OCI-M1 (cell line): Measurements from ENCODE around the gene PEMT.

Experiments used
- DNase-seq: peaks from one replicate; lab custom pipeline; 2025; lab: John Stamatoyannopoulos, UW

The PEMT gene

GRCh38 chr17:17553217-17554195 is 38.0 kb downstream of the PEMT start:
- no peak for DNase-seq

DNA sequence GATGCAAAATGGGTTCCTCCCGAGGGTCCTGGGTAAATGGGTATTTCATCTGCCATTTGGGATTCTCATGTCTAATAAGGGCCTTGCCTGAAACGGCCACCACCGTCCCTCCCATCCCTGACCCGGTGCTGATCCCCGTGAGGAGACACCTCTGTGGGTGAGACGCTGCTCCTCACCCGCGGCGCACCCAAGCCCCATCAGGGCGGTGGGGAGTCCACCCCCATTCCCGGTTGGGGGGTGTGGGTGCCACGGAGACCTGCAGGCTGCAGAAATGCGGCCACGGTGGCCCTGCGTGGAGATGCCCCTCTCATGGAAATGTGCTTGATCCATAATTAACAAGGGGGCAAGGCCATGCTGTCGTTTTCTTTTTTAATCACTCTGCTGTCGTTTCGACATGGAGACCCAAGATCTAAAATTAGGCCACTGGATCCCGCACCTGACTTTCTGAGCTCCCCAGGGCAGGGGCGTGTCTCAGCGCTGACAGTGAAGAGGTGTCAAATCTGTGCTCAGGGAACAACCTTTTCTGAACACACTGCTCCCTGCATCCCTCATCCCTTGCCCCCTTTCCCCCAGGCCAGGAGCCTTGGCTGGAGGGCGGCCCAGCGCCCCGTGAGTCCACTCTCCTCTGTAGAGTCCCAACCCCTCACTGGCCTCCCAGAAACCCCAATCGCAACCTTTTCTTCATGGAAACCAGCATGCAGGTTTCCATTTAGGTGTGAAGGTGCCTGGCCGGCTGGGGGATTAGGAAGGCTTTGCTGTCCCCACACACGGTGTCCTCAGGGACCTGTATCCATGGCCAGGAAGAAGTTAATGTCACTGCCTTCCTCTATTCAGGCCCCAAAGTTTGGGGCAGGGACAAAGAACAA is 38.9 kb downstream of the PEMT start:
- no peak for DNase-seq

DNA sequence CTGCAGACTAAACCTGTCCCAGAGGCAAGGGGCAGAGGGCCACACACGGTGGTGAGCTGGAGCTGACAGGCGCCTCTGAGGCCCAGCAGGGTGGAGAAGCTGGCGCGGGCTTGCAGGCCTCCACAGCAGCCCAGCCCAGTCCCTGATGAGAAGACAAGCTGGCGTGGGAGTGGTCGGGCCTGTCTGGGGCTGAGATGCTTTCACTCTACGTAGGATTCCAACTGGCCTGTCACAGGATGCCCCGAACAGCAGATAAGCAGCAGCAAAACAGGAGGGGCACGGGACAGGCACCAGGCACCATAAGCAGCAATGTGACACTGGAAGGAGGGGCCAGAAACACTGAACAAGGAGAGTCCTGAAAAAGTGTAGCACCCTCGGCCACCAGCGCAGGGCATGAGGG is 40.1 kb downstream of the PEMT start:
- DNase-seq = peak; percentile 70

- DNase-seq = no peak
These were observed 41.7 kb downstream of the PEMT start for GRCh38 chr17:17549732-17550366.

DNA sequence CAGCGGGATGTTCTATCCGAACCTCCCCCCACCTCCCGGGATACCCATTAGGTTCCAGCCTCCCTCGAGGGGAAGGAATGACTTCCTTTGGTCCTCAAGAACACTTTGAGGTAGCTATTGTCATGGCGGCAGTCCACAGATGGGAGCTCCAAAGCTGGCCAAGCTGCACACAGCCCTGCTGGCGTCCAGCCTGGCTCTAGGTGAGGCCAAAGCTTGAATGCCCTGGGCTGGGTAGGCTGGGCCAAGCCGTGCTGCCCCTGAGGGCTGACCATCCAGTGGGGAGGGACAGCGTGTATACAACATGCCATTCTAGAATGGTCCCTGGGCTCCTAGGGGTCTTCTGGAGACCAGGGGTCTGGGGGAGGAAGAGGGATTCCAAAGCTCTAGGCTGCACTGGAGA is 43.5 kb downstream of the PEMT start:
- DNase-seq = no peak

- no peak for DNase-seq
These were observed 44.2 kb downstream of the PEMT start for GRCh38 chr17:17547210-17547764.

DNA sequence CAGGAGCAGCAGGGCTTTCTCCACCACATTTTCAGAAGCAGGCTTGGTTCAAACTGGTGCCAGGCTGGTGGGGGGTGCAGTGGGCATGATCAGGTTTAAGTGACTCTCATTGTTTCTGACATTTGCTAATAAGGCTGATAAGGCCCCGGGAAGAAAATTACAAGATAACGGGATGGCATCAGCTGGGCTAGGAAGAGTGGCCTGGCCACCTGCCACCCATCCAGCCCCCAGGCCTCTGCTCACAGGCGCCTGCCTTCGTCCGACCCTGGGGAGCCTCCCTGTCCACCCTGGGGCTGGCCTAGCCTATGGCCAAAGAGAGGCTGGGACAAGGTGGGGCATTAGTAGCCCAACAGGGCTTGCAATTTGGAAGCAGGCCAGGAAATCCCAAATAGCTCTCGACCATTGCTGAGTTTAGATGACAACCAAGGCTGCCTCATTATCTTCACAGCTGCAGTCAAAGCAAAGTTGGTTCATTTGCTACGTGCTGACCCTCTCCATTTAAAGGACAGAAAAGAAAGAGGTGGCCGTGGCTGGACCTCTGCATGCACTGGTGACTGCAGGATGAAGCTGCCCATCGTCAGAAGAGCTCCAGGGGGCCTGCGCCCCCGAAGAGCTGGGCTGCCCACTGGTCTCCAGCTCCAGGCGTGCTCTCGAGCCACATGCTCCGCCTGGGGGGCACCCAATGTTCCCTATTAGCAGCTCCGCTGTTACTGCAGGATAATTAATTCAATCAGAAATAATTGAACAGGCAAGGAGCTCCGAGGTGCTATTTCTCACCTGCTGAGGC is 44.9 kb downstream of the PEMT start:
- DNase-seq = no peak

DNA sequence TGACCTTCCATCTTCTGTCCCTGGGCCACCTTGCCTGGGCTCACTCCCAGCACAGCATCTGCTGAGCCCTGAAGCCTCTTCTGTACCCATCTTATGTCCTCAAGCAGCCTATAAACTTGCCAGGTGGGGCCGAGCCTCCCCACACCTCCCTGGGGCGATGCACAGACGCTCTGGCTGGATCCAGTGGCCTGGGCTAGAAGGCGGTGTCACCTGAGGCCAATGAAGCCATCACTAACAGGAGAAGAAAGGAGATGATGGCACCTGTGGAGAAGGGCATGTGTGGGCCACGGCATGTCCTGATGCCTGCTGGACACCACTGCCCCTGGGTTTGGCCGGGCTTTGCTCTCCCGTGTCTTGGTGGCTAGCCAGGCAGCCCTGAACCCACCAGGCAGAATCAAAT is 45.5 kb downstream of the PEMT start:
- DNase-seq = no peak

DNA sequence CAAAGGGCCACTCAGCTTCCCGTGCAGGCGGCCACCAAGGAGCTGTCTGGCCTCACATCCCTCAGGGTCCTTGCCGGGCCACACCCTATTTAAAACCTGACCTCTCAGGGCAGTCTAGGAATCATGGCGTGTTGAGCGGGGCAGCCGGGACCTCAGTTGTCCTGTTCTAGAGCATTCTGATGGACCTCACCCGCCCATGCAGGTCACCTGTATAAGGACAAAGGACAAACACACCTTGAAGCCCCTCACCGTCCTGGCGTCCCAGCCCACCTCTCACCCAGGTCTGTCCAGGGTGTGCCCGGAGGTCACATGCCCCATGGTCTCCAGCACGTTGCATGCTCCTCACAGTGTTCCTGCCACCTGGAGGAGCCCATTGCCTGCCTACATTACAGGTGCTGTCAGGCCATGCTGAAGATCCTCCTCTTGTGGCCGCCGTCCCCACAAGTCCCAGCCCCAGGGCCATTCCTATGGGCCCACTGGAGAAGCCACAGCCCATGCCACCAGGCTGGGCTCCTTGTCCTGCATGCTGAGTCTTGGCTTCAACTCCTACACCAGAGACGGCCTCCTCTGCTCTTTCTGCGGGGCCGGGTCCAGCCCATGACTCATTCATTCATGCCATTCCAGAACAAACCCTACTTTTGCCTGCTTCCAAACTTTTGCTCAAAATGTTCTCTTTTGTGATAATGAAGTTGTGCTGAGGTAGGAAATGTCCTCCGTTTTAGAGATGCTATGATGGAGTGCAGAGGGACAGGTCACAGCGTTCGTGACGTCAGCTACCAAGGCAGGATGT is 46.3 kb downstream of the PEMT start:
- DNase-seq = no peak

- DNase-seq = no peak
These were observed 48.4 kb downstream of the PEMT start for GRCh38 chr17:17542906-17543635.

DNA sequence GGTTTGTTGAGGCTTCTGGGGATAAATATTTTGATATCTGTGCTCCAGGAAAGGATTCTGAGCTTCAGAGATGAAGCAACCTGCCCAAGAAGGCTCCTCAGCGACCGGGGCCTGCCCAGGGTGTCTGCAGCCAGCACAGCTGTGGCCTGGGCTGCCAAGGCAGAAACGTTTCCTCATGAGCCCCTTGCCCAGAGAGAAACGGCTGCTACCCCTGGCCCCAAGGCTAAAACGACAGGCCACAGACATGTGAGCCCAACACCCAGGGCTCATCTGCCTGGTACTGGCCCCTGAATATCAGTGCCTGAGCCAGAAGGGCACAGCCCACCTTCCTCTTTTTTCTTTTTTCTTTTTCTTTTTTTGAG is 49.9 kb downstream of the PEMT start:
- DNase-seq = no peak

- DNase-seq = no peak
These were observed 50.4 kb downstream of the PEMT start for GRCh38 chr17:17540935-17541639.

- DNase-seq = no peak
These were observed 51.1 kb downstream of the PEMT start for GRCh38 chr17:17540278-17540906.

GRCh38 chr17:17539591-17539990 is 51.9 kb downstream of the PEMT start:
- DNase-seq = no peak

DNA sequence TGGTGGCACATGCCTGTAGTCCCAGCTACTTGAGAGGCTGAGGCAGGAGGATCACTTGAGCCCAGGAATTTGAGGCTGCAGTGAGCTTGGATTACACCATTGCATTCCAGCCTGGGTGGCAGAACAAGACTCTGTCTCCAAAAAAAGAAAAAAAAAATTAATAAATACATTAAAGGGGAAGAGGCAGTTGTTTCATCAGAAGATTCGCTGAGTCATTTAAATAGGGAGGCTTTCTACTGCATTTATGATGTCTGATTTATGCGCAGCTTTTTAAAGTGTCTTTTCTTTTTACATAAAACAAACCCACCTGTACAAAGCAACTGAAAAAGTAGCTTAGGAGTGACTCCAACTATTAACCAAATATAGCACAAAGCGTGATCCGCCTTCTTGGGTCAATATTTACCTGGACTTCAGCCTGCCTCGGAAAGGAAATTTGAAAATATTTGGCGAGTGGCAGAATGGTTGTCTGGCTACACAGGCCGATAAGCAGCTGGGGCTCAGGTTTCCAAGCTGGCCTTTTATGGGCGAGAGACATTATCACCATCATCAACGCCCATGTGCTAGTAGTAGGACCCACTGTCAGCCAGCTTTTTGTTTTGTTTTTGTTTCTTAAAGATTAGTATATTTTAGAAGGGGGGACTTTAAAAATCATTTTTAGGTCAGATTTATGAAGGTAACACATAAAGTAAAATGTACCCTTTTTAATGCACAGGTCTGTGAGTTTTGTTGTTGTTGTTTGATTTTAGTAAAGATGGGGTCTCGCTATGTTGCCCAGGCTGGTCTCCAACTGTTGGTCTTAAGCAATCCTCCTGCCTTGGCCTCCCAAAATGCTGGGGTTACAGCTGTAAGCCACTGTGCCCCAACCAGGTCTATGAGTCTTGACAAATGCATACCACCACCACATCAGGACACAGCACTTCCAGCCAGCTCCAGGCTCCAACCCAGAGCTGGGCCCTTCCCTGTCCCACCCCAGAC is 52.8 kb downstream of the PEMT start:
- no peak for DNase-seq

DNA sequence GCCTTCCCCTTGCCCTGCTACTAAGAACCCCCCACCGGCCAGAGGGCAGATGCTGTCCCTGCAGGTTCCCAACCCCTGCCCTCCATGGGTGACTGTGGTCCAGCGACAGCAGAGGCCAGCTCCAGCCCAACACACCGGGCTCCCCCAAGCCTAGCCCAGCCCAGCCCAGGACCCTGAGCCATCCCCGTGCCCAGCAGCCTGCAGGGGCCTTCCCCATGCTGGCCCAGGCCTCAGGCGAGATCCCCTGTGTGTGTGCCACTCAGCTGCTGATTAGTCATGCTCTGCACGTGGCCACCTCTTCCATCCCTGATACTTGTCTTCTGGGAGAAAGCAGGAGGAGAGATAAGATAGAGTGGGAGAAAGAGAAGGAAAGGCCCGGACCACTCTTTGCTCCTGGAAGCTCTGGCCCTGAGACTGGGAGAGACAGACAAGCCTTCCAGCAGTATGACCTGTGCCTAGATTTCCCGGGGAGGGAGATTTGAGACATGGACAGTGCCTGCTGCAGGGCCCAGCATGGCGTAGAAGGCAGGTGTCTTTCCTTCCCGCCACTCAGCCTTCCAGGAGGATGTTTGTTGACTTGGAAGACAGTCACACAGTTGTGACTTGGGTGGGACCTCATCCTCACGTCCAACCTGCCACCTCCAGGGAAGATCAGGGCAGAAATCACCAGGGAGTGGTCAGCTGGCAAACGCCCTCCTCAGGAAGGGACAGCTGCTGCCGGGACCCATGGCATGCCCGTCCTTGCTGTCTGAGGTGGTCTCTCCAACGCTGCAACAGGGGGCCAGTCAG is 54.0 kb downstream of the PEMT start:
- DNase-seq = no peak

DNA sequence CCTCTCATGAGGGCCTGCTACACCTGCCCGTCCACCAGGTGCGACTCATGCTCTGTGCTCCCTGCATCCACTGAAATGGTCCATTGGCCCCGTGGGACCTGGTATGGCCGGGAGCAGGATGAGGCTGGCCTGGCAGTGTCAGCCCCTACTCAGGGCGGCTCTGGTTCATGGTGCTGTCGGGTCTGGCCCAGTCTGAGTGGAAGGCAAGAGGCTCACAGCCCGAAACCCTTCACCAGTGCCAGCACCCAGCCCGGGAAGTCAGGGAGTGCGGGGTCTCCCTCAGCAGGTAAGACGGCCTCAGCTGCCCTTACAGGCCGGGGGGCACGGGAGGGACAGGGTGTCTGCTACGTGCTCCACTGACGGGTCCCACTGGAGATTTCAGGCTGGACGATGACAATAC is 54.8 kb downstream of the PEMT start:
- DNase-seq = no peak
